Upper lobe of right lung (tissue), 1 donor: ENCODE results near the gene KIAA1217. TPM values are rescaled to one million over a fixed set of nuclear protein-coding genes. Genes with fewer than 3 reads are reported as not detected.

ENCODE experiments used
- ATAC-seq: fragments of 200-7000 bp; cut with Tn5 transposase; one replicate; pipeline ENCODE4 v1.9.1; 2020; ENCODE audit warnings: mild to moderate bottlenecking, moderate library complexity
- DNase-seq: peaks from one replicate; pipeline ENCODE4 v3.0.0-alpha.2; 2020
- H3K27ac ChIP-seq: fragments of 200-600 bp; one replicate; pipeline ENCODE4 v1.8.0; 2022
- H3K27me3 ChIP-seq: fragments of 200-600 bp; one replicate; pipeline ENCODE4 v1.8.0; 2022; ENCODE audit warnings: mild to moderate bottlenecking
- H3K36me3 ChIP-seq: fragments of 200-600 bp; one replicate; pipeline ENCODE4 v1.8.0; 2022
- H3K4me1 ChIP-seq: fragments of 200-600 bp; one replicate; pipeline ENCODE4 v1.8.0; 2022
- H3K4me3 ChIP-seq: fragments of 200-600 bp; one replicate; pipeline ENCODE4 v1.8.0; 2022; ENCODE audit warnings: mild to moderate bottlenecking
- H3K9me3 ChIP-seq: fragments of 200-600 bp; one replicate; pipeline ENCODE4 v1.8.0; 2022
- CTCF ChIP-seq: fragments of 200-600 bp; IDR thresholded peaks from one replicate; pipeline ENCODE4 v1.8.0; 2022; ENCODE audit warnings: antibody characterized with exemption
- intact Hi-C: fragments of 100-400 bp; cut with DNase I; formaldehyde crosslinking; loops from one replicate; pipeline ENCODE4 v1.11.0; 2022
- total RNA-seq: library from RNA; stranded (reverse); fragmentation: NEBNext Ultra II Directional; extraction: Animal tissue kit (Norgen Biotek cat#: 25700); gene quantifications from one replicate; pipeline ENCODE4 v1.2.1, GENCODE V29; 2021
- donor health status: DM: no; HTN: yes; CAD: no; lungs with severe emphysema.

The KIAA1217 gene
- total RNA-seq, 1 donor from 2014 or later, result 23.5 TPM

- no peak for TF ChIP-seq CTCF
- Histone ChIP-seq H3K27ac (no peak overlapping the region), H3K9me3 (no peaks in the 10 kb centered on the region), H3K27me3 (no peaks in the 10 kb centered on the region), H3K36me3 (no peaks in the 10 kb centered on the region), H3K4me3 (no peak overlapping the region), H3K4me1 (no peaks in the 10 kb centered on the region)
- intact Hi-C loops, result no loop called here
- DNase-seq (no peak), ATAC-seq (no peak)
Measured at GRCh38 chr10:24435374-24435773, 226.4 kb downstream of the KIAA1217 start.

DNA sequence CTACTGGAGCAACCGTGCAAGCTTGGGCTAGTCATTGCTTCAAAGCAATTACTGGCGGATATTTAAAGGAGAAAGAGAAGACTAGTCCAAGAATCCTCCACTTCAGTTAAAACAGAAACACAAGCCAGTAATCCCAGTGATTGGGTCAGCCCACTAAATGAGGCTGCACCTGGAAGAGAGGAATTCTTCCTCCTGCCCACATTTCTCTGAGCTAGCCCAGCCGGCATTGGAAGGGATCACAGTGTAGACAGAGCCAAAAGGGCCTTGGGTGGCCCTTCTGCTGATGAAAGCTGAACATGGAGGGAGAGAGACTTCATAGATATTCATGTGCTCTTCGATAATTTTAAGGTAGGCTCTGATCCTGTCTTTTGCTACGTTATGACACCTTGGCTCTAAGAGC lies 228.4 kb downstream of the KIAA1217 start:
- no peak overlapping the region for H3K27ac ChIP-seq
- intact Hi-C loops, result no loop called here
- no peaks in the 10 kb centered on the region for H3K9me3 ChIP-seq
- no peak for TF ChIP-seq CTCF
- no peak for DNase-seq
- H3K4me3 ChIP-seq, result no peak overlapping the region
- no peaks in the 10 kb centered on the region for H3K4me1 ChIP-seq
- H3K27me3 ChIP-seq, result no peaks in the 10 kb centered on the region
- no peak for ATAC-seq
- H3K36me3 ChIP-seq, result no peaks in the 10 kb centered on the region

DNA sequence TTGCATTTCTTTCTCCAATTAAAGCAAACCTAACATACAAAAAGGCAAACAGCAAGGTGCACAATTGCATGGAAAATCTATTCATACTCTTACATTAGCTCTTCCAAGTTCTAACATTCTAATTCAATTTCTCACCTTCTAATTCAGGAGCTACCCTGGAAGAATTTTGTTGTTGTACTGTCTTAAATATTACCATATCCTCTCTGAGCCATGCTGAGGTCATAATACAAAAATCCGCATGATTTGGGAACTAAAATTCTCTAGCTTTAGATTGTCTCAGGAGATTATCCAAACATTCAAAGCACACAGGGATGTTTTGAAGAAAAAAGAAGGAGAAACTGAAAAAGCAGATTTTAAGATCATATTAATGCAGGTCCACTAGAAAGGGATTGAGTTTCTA lies 229.9 kb downstream of the KIAA1217 start:
- no peak for TF ChIP-seq CTCF
- Histone ChIP-seq H3K4me1 (no peaks in the 10 kb centered on the region), H3K36me3 (no peaks in the 10 kb centered on the region), H3K4me3 (no peak overlapping the region), H3K27me3 (no peaks in the 10 kb centered on the region), H3K27ac (no peak overlapping the region), H3K9me3 (no peaks in the 10 kb centered on the region)
- DNase-seq (no peak), ATAC-seq (no peak)
- intact Hi-C loops, result no loop called here

- Histone ChIP-seq H3K9me3 (no peaks in the 10 kb centered on the region), H3K36me3 (no peaks in the 10 kb centered on the region), H3K4me3 (no peak overlapping the region), H3K27me3 (no peaks in the 10 kb centered on the region), H3K27ac (no peak overlapping the region), H3K4me1 (no peaks in the 10 kb centered on the region)
- ATAC-seq (no peak), DNase-seq (no peak)
- intact Hi-C loops, result no loop called here
- no peak for TF ChIP-seq CTCF
Measured at GRCh38 chr10:24439935-24440334, 231.0 kb downstream of the KIAA1217 start.

DNA sequence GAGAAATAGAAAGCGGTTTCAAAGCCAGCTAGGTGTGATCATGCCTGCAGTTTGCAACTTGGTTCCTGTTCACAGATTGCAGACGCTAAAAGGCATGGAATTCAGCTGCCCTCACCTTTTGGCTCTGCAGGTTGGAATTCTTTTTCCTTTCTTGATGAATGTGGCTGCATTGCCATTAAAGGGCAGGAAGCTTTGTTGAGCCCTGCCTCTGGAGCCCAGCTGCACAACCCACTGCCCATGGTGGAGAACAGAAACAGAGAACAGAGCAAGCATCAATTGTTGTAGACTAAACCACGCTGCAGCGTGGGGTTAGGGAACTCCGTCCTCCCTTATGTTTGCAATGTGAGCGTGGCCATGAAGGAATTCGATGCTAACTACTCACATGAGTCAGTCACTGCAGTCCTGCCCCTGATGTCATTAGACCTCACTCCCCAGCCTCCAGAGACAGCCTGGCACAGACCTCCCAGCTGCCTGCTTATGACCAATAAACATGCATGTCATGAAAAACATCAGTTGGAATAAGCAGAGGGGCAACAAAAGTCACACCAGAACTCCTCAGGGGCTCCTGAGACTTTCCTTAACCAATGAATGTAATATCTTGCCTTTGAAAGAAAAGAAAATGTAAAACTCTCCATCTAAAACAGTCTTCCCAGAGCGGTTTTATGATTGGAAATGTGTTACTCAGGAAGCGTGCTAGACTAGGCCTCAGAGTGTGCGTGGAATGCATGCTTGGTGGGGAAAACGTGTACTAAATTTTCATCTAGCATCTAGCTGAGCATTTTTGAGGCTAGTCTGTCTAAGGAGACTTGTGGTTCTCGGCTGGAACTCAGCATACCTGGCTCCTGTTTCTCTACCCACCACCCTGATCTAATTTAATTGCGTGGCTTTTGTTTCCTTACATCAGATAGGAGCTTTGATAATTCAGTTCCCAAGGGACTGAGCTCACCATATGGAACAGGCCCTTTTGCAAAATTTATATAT lies 232.2 kb downstream of the KIAA1217 start:
- Histone ChIP-seq H3K4me1 (no peaks in the 10 kb centered on the region), H3K36me3 (no peaks in the 10 kb centered on the region), H3K4me3 (no peak overlapping the region), H3K27ac (no peak overlapping the region), H3K9me3 (no peaks in the 10 kb centered on the region), H3K27me3 (no peaks in the 10 kb centered on the region)
- ATAC-seq, result no peak
- intact Hi-C loops, result no loop called here
- no peak for DNase-seq
- TF ChIP-seq CTCF, result no peak
